MM.1S (cell line): ENCODE data around the gene TNFRSF9.

Source experiments
- CTCF ChIP-seq: fragments of 300-600 bp; sonication (generic); IDR thresholded peaks from 2 replicates; pipeline ENCODE4 v1.5.1; 2016; ENCODE audit warnings: antibody characterized with exemption, low read length, mixed read lengths
- EZH2phosphoT487 ChIP-seq: fragments of 300-600 bp; sonication (generic); IDR thresholded peaks from 2 replicates; pipeline ENCODE4 v1.6.1; 2018; ENCODE audit warnings: antibody characterized with exemption, low read length

- TF ChIP-seq CTCF (no peak), EZH2phosphoT487 (no peak)
Measured at GRCh38 chr1:7931446-7931812, 9.2 kb downstream of the TNFRSF9 start.
